Tibial nerve (tissue), 4 donors: Measurements from ENCODE around the gene KCNJ13. TPM values are rescaled to one million over a fixed set of nuclear protein-coding genes. Genes with fewer than 3 reads are reported as not detected.
A peak's percentile ranks its signal among the peaks of the same experiment; 100 is the strongest.

Experiments
- DNase-seq, 2 donors: peaks; one replicate each; pipeline ENCODE4 v3.0.0-alpha.2; 2019; ENCODE audit warnings: low spot score in 2 of 2
- H3K27ac ChIP-seq, 4 donors: fragments of 200-600 bp; sonication (generic) in 3 of 4; one replicate each; pipeline ENCODE4 v1.5.1; 2017 to 2019; ENCODE audit warnings: mild to moderate bottlenecking in 1 of 4
- H3K27me3 ChIP-seq, 2 donors: fragments of 200-600 bp; sonication (generic) in 1 of 2; one replicate each; pipeline versions ENCODE4 v1.5.1 to v1.6.0; 2017 to 2019
- H3K36me3 ChIP-seq, 3 donors: fragments of 200-600 bp; sonication (generic); one replicate each; pipeline ENCODE4 v1.5.1; 2018 to 2019
- H3K4me1 ChIP-seq, 4 donors: fragments of 200-600 bp; sonication (generic) in 3 of 4; one replicate each; pipeline ENCODE4 v1.5.1; 2017 to 2019
- H3K4me3 ChIP-seq, 4 donors: fragments of 200-600 bp; sonication (generic) in 3 of 4; one replicate each; pipeline ENCODE4 v1.5.1; 2017 to 2019; ENCODE audit warnings: mild to moderate bottlenecking in 1 of 4, moderate library complexity in 1 of 4
- H3K9me3 ChIP-seq, 4 donors: fragments of 200-600 bp; sonication (generic) in 3 of 4; one replicate each; pipeline ENCODE4 v1.5.1; 2017 to 2019
- CTCF ChIP-seq, 5 experiments: fragments of 200-600 bp in 3 of 5; fragments of 450-650 bp in 2 of 5; sonication (generic) in 3 of 5; IDR thresholded peaks; one replicate each; pipeline ENCODE4 v1.5.1; 2016 to 2019; ENCODE audit warnings: antibody characterized with exemption in 5 of 5, mild to moderate bottlenecking in 3 of 5, moderate library complexity in 2 of 5
- EP300 ChIP-seq, 2 donors: sonication (generic); formaldehyde crosslinking; IDR thresholded peaks; one replicate each; pipeline ENCODE4 v1.6.1; 2017; ENCODE audit warnings: antibody characterized with exemption in 2 of 2, mild to moderate bottlenecking in 1 of 2
- POLR2A ChIP-seq, 2 donors: fragments of 450-650 bp; IDR thresholded peaks; one replicate each; pipeline ENCODE4 v1.6.1; 2017; ENCODE audit warnings: antibody characterized with exemption in 2 of 2, mild to moderate bottlenecking in 2 of 2, moderate library complexity in 2 of 2
- WGBS, 2 donors: methylation state at CpG; one replicate each; pipeline ENCODE4 v1.1.5; 2018; 5-methylcytosine and 5-hydroxymethylcytosine counted together
- total RNA-seq, 4 donors: library from RNA; depleted of rRNA; stranded (reverse); fragments of >200 nt; gene quantifications; one replicate each; pipeline ENCODE4 v1.1.0, GENCODE V29; 2016

Gene KCNJ13
- total RNA-seq, 4 donors from 2014 or later, result not detected

GRCh38 chr2:232783278-232783677 lies 6.9 kb upstream of the KCNJ13 start:
- H3K9me3 ChIP-seq, result no peaks in the 10 kb centered on the region
- TF ChIP-seq POLR2A (IDR thresholded peaks at IDR 0.05), result no peak
- no peak overlapping the region for H3K27ac ChIP-seq
- H3K4me1 ChIP-seq, result peaks cover 0 to 3% (median 0%) of the 10 kb centered on the region in 4 donors
- H3K36me3 ChIP-seq, result peaks cover 0 to 21% (median 0%) of the 10 kb centered on the region in 3 donors
- H3K4me3 ChIP-seq, result no peak overlapping the region
- H3K27me3 ChIP-seq, result no peaks in the 10 kb centered on the region
- DNase-seq, result no peak

GRCh38 chr2:232781765-232782164 lies 5.4 kb upstream of the KCNJ13 start:
- no peak for DNase-seq
- H3K27me3 ChIP-seq, result no peaks in the 10 kb centered on the region
- H3K9me3 ChIP-seq, result no peaks in the 10 kb centered on the region
- no peak for TF ChIP-seq CTCF (IDR thresholded peaks at IDR 0.05)
- TF ChIP-seq EP300 (IDR thresholded peaks at IDR 0.05), result no peak
- no peak for TF ChIP-seq POLR2A (IDR thresholded peaks at IDR 0.05)
- peaks cover 0 to 14% (median 2%) of the 10 kb centered on the region in 4 donors for H3K4me1 ChIP-seq
- H3K4me3 ChIP-seq, result no peak overlapping the region
- H3K27ac ChIP-seq, result no peak overlapping the region
- H3K36me3 ChIP-seq, result peaks cover 0 to 13% (median 0%) of the 10 kb centered on the region in 3 donors

- Histone ChIP-seq H3K27me3 (no peaks in the 10 kb centered on the region), H3K4me1 (peaks cover 0 to 26% (median 2%) of the 10 kb centered on the region in 4 donors), H3K36me3 (peaks cover 0 to 7% (median 0%) of the 10 kb centered on the region in 3 donors), H3K4me3 (no peak overlapping the region), H3K9me3 (no peaks in the 10 kb centered on the region), H3K27ac (no peak overlapping the region)
- WGBS, 2 donors, result 23 to 53% methylated on average over 1 of the region's 1 CpG
- TF ChIP-seq EP300 (IDR thresholded peaks at IDR 0.05) (no peak), POLR2A (IDR thresholded peaks at IDR 0.05) (no peak), CTCF (IDR thresholded peaks at IDR 0.05) (no peak)
- DNase-seq, result no peak
Observed at GRCh38 chr2:232779934-232780333, 3.6 kb upstream of the KCNJ13 start.

GRCh38 chr2:232779465-232779864 lies 3.1 kb upstream of the KCNJ13 start:
- Histone ChIP-seq H3K27me3 (no peaks in the 10 kb centered on the region), H3K27ac (no peak overlapping the region), H3K9me3 (no peaks in the 10 kb centered on the region), H3K36me3 (peaks cover 0 to 7% (median 0%) of the 10 kb centered on the region in 3 donors), H3K4me1 (peaks cover 0 to 26% (median 2%) of the 10 kb centered on the region in 4 donors), H3K4me3 (no peak overlapping the region)
- DNase-seq, result no peak
- TF ChIP-seq CTCF (IDR thresholded peaks at IDR 0.05) (no peak), POLR2A (IDR thresholded peaks at IDR 0.05) (no peak), EP300 (IDR thresholded peaks at IDR 0.05) (no peak)
- WGBS, 2 donors, result 72 to 75% methylated on average over 3 of the region's 3 CpGs

GRCh38 chr2:232777276-232777675 lies 911 bp upstream of the KCNJ13 start:
- Histone ChIP-seq H3K27ac (peak overlapping the region in 2 of 4 donors; percentile 0 to 24), H3K36me3 (no peaks in the 10 kb centered on the region), H3K27me3 (no peaks in the 10 kb centered on the region), H3K9me3 (no peaks in the 10 kb centered on the region), H3K4me1 (peaks cover 0 to 26% (median 2%) of the 10 kb centered on the region in 4 donors), H3K4me3 (no peak overlapping the region)
- WGBS, 2 donors, result 43 to 45% methylated on average over 5 of the region's 5 CpGs
- TF ChIP-seq EP300 (IDR thresholded peaks at IDR 0.05) (no peak), POLR2A (IDR thresholded peaks at IDR 0.05) (no peak), CTCF (IDR thresholded peaks at IDR 0.05) (no peak)
- no peak for DNase-seq

GRCh38 chr2:232773815-232774214 lies 2.5 kb downstream of the KCNJ13 start:
- H3K27ac ChIP-seq, result no peak overlapping the region
- WGBS, 2 donors, result 98 to 99% methylated on average over 9 of the region's 9 CpGs
- H3K4me1 ChIP-seq, result peaks cover 0 to 24% (median 2%) of the 10 kb centered on the region in 4 donors
- TF ChIP-seq CTCF (IDR thresholded peaks at IDR 0.05), result no peak
- TF ChIP-seq EP300 (IDR thresholded peaks at IDR 0.05), result no peak
- no peak for TF ChIP-seq POLR2A (IDR thresholded peaks at IDR 0.05)
- no peaks in the 10 kb centered on the region for H3K9me3 ChIP-seq
- no peak for DNase-seq
- H3K36me3 ChIP-seq, result peaks cover 0 to 13% (median 0%) of the 10 kb centered on the region in 3 donors
- H3K27me3 ChIP-seq, result no peaks in the 10 kb centered on the region
- no peak overlapping the region for H3K4me3 ChIP-seq
